Measurements from ENCODE around the gene CCSER1.

CCSER1 gene

DNA sequence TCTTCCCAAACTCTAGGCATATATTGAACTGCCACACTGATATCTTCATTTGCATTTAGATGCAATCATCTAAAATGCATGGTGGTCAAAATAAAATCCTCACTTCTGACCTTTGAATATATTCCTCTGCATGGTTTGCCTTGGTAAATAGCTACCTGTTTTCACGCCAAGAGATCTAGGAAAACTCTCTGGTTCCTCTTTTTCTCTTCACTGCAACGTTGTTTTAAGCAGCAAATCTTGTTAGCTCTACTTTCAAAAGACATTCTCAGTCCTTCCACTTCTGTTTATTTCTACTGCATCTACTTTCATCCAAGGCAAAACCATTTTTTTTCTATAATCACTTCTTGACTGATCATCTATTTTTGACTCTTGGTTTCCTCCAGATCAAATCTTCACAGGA, 1174.9 kb downstream of the CCSER1 start:
- WGBS (ENCODE audit: extremely low coverage, insufficient coverage, insufficient read length): no CpG with 5 or more reads among the region's 2 CpGs
- DNase-seq: no peak
- Histone ChIP-seq H2BK120ac (ENCODE audit: insufficient read depth, low read length, poor library complexity) (no peak overlapping the region), H4K12ac (ENCODE audit: low read depth, low read length) (no peak overlapping the region), H3K23ac (ENCODE audit: low read length) (no peak overlapping the region), H2BK12ac (ENCODE audit: low read length) (no peak overlapping the region), H3K79me2 (ENCODE audit: control insufficient read depth, insufficient read depth, low read length, poor library complexity) (no peaks in the 10 kb centered on the region), H3K36me3 (ENCODE audit: control insufficient read depth in 1 of 2, insufficient read depth in 2 of 2, low read length in 2 of 2) (no peaks in the 10 kb centered on the region), H3K9me3 (ENCODE audit: insufficient read depth, low read depth, low read length) (no peaks in the 10 kb centered on the region), H3K4me3 (ENCODE audit: low read depth, low read length) (no peak overlapping the region), H3K9ac (ENCODE audit: low read length) (no peak overlapping the region), H2AFZ (ENCODE audit: insufficient read depth, low read length, poor library complexity) (no peak overlapping the region), H3K18ac (ENCODE audit: low read length) (no peak overlapping the region), H3K79me1 (ENCODE audit: low read length) (no peaks in the 10 kb centered on the region), H2BK5ac (ENCODE audit: low read depth, low read length, poor library complexity) (no peak overlapping the region), H4K8ac (ENCODE audit: low read depth, low read length) (no peak overlapping the region), H3K4ac (ENCODE audit: low read depth, low read length) (no peak overlapping the region), H2AK5ac (ENCODE audit: low read length) (no peak overlapping the region), H3K14ac (ENCODE audit: low read length) (no peak overlapping the region), H3K4me2 (ENCODE audit: low read length) (no peak overlapping the region), H3K27ac (ENCODE audit: low read depth, low read length) (no peak overlapping the region), H3K4me1 (ENCODE audit: control insufficient read depth in 1 of 2, insufficient read depth in 2 of 2, low read length in 2 of 2) (no peaks in the 10 kb centered on the region), H3K27me3 (ENCODE audit: insufficient read depth, low read length) (no peaks in the 10 kb centered on the region), H4K91ac (ENCODE audit: low read depth, low read length) (no peak overlapping the region)

DNA sequence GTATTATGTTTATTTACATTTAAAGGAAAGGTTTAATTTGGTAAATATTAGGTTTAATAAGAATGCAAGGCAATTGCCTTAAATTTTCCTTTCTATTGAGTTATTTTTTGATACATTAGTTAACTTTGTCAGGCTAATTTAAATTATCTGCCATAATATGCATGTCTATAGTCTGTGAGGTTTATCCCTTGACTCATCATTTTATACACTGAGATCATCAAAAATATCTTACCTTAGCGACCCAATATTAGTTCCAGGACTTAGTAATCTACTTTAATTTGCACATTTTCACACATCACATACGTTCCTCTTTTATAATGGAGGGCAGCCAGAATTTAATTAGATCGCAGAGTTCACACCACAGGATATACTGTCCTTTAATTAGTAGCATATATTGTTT, 1177.1 kb downstream of the CCSER1 start:
- Histone ChIP-seq H3K4me3 (ENCODE audit: low read depth, low read length) (no peak overlapping the region), H4K8ac (ENCODE audit: low read depth, low read length) (no peak overlapping the region), H3K9me3 (ENCODE audit: insufficient read depth, low read depth, low read length) (no peaks in the 10 kb centered on the region), H2BK12ac (ENCODE audit: low read length) (no peak overlapping the region), H3K79me2 (ENCODE audit: control insufficient read depth, insufficient read depth, low read length, poor library complexity) (no peaks in the 10 kb centered on the region), H3K4me2 (ENCODE audit: low read length) (no peak overlapping the region), H3K18ac (ENCODE audit: low read length) (no peak overlapping the region), H3K9ac (ENCODE audit: low read length) (no peak overlapping the region), H3K36me3 (ENCODE audit: control insufficient read depth in 1 of 2, insufficient read depth in 2 of 2, low read length in 2 of 2) (no peaks in the 10 kb centered on the region), H3K4ac (ENCODE audit: low read depth, low read length) (no peak overlapping the region), H3K79me1 (ENCODE audit: low read length) (no peaks in the 10 kb centered on the region), H2BK120ac (ENCODE audit: insufficient read depth, low read length, poor library complexity) (no peak overlapping the region), H2AFZ (ENCODE audit: insufficient read depth, low read length, poor library complexity) (no peak overlapping the region), H3K27me3 (ENCODE audit: insufficient read depth, low read length) (no peaks in the 10 kb centered on the region), H2BK5ac (ENCODE audit: low read depth, low read length, poor library complexity) (no peak overlapping the region), H3K14ac (ENCODE audit: low read length) (no peak overlapping the region), H3K27ac (ENCODE audit: low read depth, low read length) (no peak overlapping the region), H3K4me1 (ENCODE audit: control insufficient read depth in 1 of 2, insufficient read depth in 2 of 2, low read length in 2 of 2) (no peaks in the 10 kb centered on the region), H2AK5ac (ENCODE audit: low read length) (no peak overlapping the region), H4K12ac (ENCODE audit: low read depth, low read length) (no peak overlapping the region), H3K23ac (ENCODE audit: low read length) (no peak overlapping the region), H4K91ac (ENCODE audit: low read depth, low read length) (no peak overlapping the region)
- no CpG with 5 or more reads among the region's 3 CpGs for WGBS (ENCODE audit: extremely low coverage, insufficient coverage, insufficient read length)
- no peak for DNase-seq

DNA sequence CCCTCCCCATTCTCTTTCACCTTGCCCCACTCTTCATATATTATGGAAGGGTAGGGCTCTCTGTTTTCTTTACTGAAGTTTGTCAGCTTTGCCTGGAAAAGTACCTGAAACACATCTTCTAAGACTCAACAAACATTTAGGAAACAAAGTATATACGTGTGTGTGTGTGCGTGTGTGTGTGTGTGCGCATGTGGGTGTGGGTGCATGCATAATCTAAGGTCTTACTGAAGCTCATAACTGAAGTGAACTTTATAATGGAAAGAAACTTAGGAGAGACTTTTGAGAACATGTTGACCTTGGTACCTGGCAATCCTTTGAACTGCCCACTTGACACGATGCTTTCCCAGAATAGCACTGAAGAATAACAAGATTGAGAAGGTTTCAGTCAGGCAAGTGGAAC, 1190.2 kb downstream of the CCSER1 start:
- no peak overlapping the region for H4K91ac ChIP-seq (ENCODE audit: low read depth, low read length)
- no peak overlapping the region for H3K4me3 ChIP-seq (ENCODE audit: low read depth, low read length)
- H3K27ac ChIP-seq (ENCODE audit: low read depth, low read length): no peak overlapping the region
- H2AFZ ChIP-seq (ENCODE audit: insufficient read depth, low read length, poor library complexity): no peak overlapping the region
- H2BK120ac ChIP-seq (ENCODE audit: insufficient read depth, low read length, poor library complexity): no peak overlapping the region
- H3K23ac ChIP-seq (ENCODE audit: low read length): no peak overlapping the region
- no peaks in the 10 kb centered on the region for H3K36me3 ChIP-seq (ENCODE audit: control insufficient read depth in 1 of 2, insufficient read depth in 2 of 2, low read length in 2 of 2)
- no peak overlapping the region for H3K18ac ChIP-seq (ENCODE audit: low read length)
- H3K14ac ChIP-seq (ENCODE audit: low read length): no peak overlapping the region
- no peak overlapping the region for H2AK5ac ChIP-seq (ENCODE audit: low read length)
- H3K9ac ChIP-seq (ENCODE audit: low read length): no peak overlapping the region
- no peaks in the 10 kb centered on the region for H3K79me1 ChIP-seq (ENCODE audit: low read length)
- DNase-seq: no peak
- no peak overlapping the region for H4K8ac ChIP-seq (ENCODE audit: low read depth, low read length)
- no peaks in the 10 kb centered on the region for H3K4me1 ChIP-seq (ENCODE audit: control insufficient read depth in 1 of 2, insufficient read depth in 2 of 2, low read length in 2 of 2)
- no peak overlapping the region for H4K12ac ChIP-seq (ENCODE audit: low read depth, low read length)
- no peak overlapping the region for H3K4me2 ChIP-seq (ENCODE audit: low read length)
- H2BK12ac ChIP-seq (ENCODE audit: low read length): no peak overlapping the region
- H3K27me3 ChIP-seq (ENCODE audit: insufficient read depth, low read length): no peaks in the 10 kb centered on the region
- no peaks in the 10 kb centered on the region for H3K9me3 ChIP-seq (ENCODE audit: insufficient read depth, low read depth, low read length)
- H3K79me2 ChIP-seq (ENCODE audit: control insufficient read depth, insufficient read depth, low read length, poor library complexity): no peaks in the 10 kb centered on the region
- no CpG with 5 or more reads among the region's 4 CpGs for WGBS (ENCODE audit: extremely low coverage, insufficient coverage, insufficient read length)
- no peak overlapping the region for H3K4ac ChIP-seq (ENCODE audit: low read depth, low read length)
- no peak overlapping the region for H2BK5ac ChIP-seq (ENCODE audit: low read depth, low read length, poor library complexity)

DNA sequence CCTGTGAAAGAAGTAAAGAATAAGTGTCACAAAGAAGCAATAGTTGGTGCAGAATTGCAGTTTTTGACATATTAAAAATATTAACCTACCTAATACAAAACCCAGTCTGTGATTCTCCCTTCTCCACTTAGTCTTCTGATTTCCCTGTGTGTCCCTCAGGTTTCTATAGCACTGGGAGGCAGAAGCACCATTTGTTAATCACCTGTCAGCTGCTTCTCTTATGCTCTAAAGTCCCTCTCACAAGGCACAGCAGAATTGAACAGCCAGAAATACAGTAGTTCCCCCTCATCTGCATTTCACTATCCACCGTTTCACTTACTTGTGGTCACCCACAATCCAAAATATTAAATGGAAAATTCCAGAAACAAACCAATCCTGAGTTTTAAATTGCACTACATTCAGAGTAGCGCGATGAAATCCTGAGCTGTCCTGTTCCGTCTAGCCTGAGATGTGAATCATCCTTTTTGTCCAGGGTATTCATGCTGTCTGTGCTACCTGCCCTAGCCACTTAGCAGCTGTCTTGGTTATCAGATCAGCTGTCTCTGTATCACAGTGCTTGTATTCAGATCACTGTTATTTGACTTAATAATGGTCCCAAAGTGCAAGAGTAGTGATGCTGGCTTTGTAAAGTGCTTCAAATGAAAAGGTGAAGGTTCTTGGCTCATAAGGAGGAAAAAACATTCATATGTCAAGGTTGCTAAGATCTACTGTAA, 1192.5 kb downstream of the CCSER1 start:
- no peaks in the 10 kb centered on the region for H3K36me3 ChIP-seq (ENCODE audit: control insufficient read depth in 1 of 2, insufficient read depth in 2 of 2, low read length in 2 of 2)
- H3K9ac ChIP-seq (ENCODE audit: low read length): no peak overlapping the region
- H3K4me2 ChIP-seq (ENCODE audit: low read length): no peak overlapping the region
- no peaks in the 10 kb centered on the region for H3K27me3 ChIP-seq (ENCODE audit: insufficient read depth, low read length)
- H3K4me1 ChIP-seq (ENCODE audit: control insufficient read depth in 1 of 2, insufficient read depth in 2 of 2, low read length in 2 of 2): no peaks in the 10 kb centered on the region
- H2BK12ac ChIP-seq (ENCODE audit: low read length): no peak overlapping the region
- H3K14ac ChIP-seq (ENCODE audit: low read length): no peak overlapping the region
- H3K9me3 ChIP-seq (ENCODE audit: insufficient read depth, low read depth, low read length): no peaks in the 10 kb centered on the region
- no peak overlapping the region for H2BK120ac ChIP-seq (ENCODE audit: insufficient read depth, low read length, poor library complexity)
- H3K4ac ChIP-seq (ENCODE audit: low read depth, low read length): no peak overlapping the region
- no peak overlapping the region for H4K8ac ChIP-seq (ENCODE audit: low read depth, low read length)
- H3K27ac ChIP-seq (ENCODE audit: low read depth, low read length): no peak overlapping the region
- no peak overlapping the region for H2AK5ac ChIP-seq (ENCODE audit: low read length)
- H4K12ac ChIP-seq (ENCODE audit: low read depth, low read length): no peak overlapping the region
- WGBS (ENCODE audit: extremely low coverage, insufficient coverage, insufficient read length): no CpG with 5 or more reads among the region's 4 CpGs
- H2AFZ ChIP-seq (ENCODE audit: insufficient read depth, low read length, poor library complexity): no peak overlapping the region
- H3K79me1 ChIP-seq (ENCODE audit: low read length): no peaks in the 10 kb centered on the region
- peak in 1 of 2 donors; percentile 0 for DNase-seq
- no peaks in the 10 kb centered on the region for H3K79me2 ChIP-seq (ENCODE audit: control insufficient read depth, insufficient read depth, low read length, poor library complexity)
- H3K4me3 ChIP-seq (ENCODE audit: low read depth, low read length): no peak overlapping the region
- no peak overlapping the region for H3K23ac ChIP-seq (ENCODE audit: low read length)
- H2BK5ac ChIP-seq (ENCODE audit: low read depth, low read length, poor library complexity): no peak overlapping the region
- H3K18ac ChIP-seq (ENCODE audit: low read length): no peak overlapping the region
- H4K91ac ChIP-seq (ENCODE audit: low read depth, low read length): no peak overlapping the region

Data from trophoblast cell (in vitro differentiated cells and primary cell).